HepG2 (cell line): Measurements from ENCODE around the gene METTL13. TPM values are rescaled to one million over a fixed set of nuclear protein-coding genes. Genes with fewer than 3 reads are reported as not detected.

Experiments
- ATAC-seq: fragments of 200-7000 bp; cut with Tn5 transposase; 3 replicates; pipeline ENCODE4 v1.9.1; 2020; ENCODE audit warnings: mild to moderate bottlenecking, moderate library complexity
- BruUV-seq: library from RNA; stranded (reverse); fragments of 400-500 nt; replicated peaks from 2 replicates; lab custom pipeline; 2021; lab: Mats Ljungman, UMichigan
- CTCF ChIA-PET: fragments of 300-600 bp; formaldehyde crosslinking; extraction: SDS; loops from one replicate; lab custom pipeline; 2021; ENCODE audit warnings: low total read pairs, inconsistent platforms, low intra/inter-chr PET ratio; lab: Yijun Ruan, JAX
- POLR2A ChIA-PET: fragments of 350-600 bp; sonication (Branson Sonifier 250); formaldehyde crosslinking; loops from one replicate; lab custom pipeline; 2020; ENCODE audit warnings: antibody characterized with exemption, inconsistent platforms; lab: Yijun Ruan, JAX
- DNase-seq: peaks from one replicate; pipeline ENCODE4 v3.0.0-alpha.2; 2015; ENCODE audit warnings: low spot score
- FAIRE-seq: peaks from 3 replicates; lab custom pipeline; 2011; peaks lifted over from hg19 to GRCh38; lab: Jason Lieb, UNC
- H2AFZ ChIP-seq: one replicate; pipeline ENCODE4 v1.6.1; 2011; ENCODE audit warnings: low read length, inconsistent platforms
- H3K27ac ChIP-seq: fragments of 300-600 bp; 3 replicates; pipeline ENCODE4 v1.8.0; 2011; ENCODE audit warnings: mixed run types, mild to moderate bottlenecking, mixed read lengths, low read length, inconsistent platforms; ENCODE audit not compliant: insufficient read depth; ENCODE audit errors: extremely low read length
- H3K27me3 ChIP-seq, 2 experiments: fragments of 200-600 bp in 1 of 2; 2 replicates in 1 of 2; 3 replicates in 1 of 2; pipeline versions ENCODE4 v1.6.0 to v1.8.0; 2011; ENCODE audit warnings: low read length in 2 of 2, mild to moderate bottlenecking in 2 of 2, moderate library complexity in 2 of 2, inconsistent platforms in 1 of 2; ENCODE audit not compliant: insufficient read depth in 2 of 2, control insufficient read depth in 1 of 2
- H3K36me3 ChIP-seq, 2 experiments: fragments of 200-600 bp in 1 of 2; replicated peaks in 1 of 2; 2 replicates in 1 of 2; 3 replicates in 1 of 2; pipeline versions ENCODE4 v1.5.1 to v1.8.0; 2011; ENCODE audit warnings: low read length in 2 of 2, inconsistent platforms in 1 of 2; ENCODE audit not compliant: insufficient read depth in 2 of 2, control insufficient read depth in 1 of 2
- H3K4me1 ChIP-seq: 2 replicates; pipeline ENCODE4 v1.5.1; 2012; ENCODE audit warnings: low read length, inconsistent platforms; ENCODE audit not compliant: insufficient read depth
- H3K4me2 ChIP-seq: 2 replicates; pipeline ENCODE4 v1.6.0; 2011; ENCODE audit warnings: low read depth, low read length, inconsistent platforms
- H3K4me3 ChIP-seq, 3 experiments: fragments of 200-600 bp in 1 of 3; sonication (generic), shearing (Covaris generic) in 1 of 3; replicated peaks in 1 of 3; 2 replicates each; pipeline ENCODE4 v1.5.1; 2011 to 2016; ENCODE audit warnings: low read length in 3 of 3, inconsistent platforms in 2 of 3, low read depth in 2 of 3, mild to moderate bottlenecking in 2 of 3, control low read depth in 1 of 3, mixed read lengths in 1 of 3; ENCODE audit not compliant: insufficient read depth in 1 of 3
- H3K79me2 ChIP-seq: one replicate; pipeline ENCODE4 v1.6.1; 2011; ENCODE audit warnings: low read length, inconsistent platforms; ENCODE audit not compliant: insufficient read depth
- H3K9ac ChIP-seq: 2 replicates; pipeline ENCODE4 v1.6.0; 2011; ENCODE audit warnings: mild to moderate bottlenecking, low read depth, low read length, inconsistent platforms; ENCODE audit not compliant: insufficient read depth
- H3K9me3 ChIP-seq: 2 replicates; pipeline ENCODE4 v1.5.1; 2012; ENCODE audit warnings: mild to moderate bottlenecking, low read length
- H4K20me1 ChIP-seq: 2 replicates; pipeline ENCODE4 v1.6.0; 2011; ENCODE audit warnings: inconsistent platforms, mild to moderate bottlenecking, low read length, moderate library complexity; ENCODE audit not compliant: insufficient read depth
- FIP1L1 ChIP-seq: fragments of 200-400 bp; formaldehyde crosslinking; IDR thresholded peaks from 2 replicates; pipeline ENCODE4 v1.6.1; 2018; ENCODE audit warnings: low read depth, mild to moderate bottlenecking, low read length, moderate library complexity, borderline replicate concordance; ENCODE audit not compliant: insufficient read depth
- FOXK2 ChIP-seq: fragments of 450-650 bp; IDR thresholded peaks from 2 replicates; pipeline ENCODE4 v1.6.1; 2016
- GABPB1 ChIP-seq: IDR thresholded peaks from 2 replicates; pipeline ENCODE4 v1.6.1; 2016; ENCODE audit warnings: mild to moderate bottlenecking, missing genetic modification reagents, moderate library complexity, missing compliant biosample characterization
- LCORL ChIP-seq, 2 experiments: fragments of 450-650 bp in 1 of 2; sonication (generic) in 1 of 2; formaldehyde crosslinking in 1 of 2; IDR thresholded peaks; 2 replicates each; pipeline versions ENCODE4 v1.5.0 to v1.6.1; 2017 to 2020; ENCODE audit warnings: antibody characterized with exemption in 1 of 2, missing genetic modification reagents in 1 of 2
- RAD51 ChIP-seq: fragments of 450-650 bp; IDR thresholded peaks from 2 replicates; pipeline ENCODE4 v1.6.1; 2016; ENCODE audit warnings: borderline replicate concordance
- REL ChIP-seq: sonication (generic); formaldehyde crosslinking; conservative IDR thresholded peaks from 2 replicates; pipeline ENCODE4 v1.8.0; 2022; ENCODE audit warnings: mild to moderate bottlenecking, missing genetic modification reagents, moderate library complexity
- RFX3 ChIP-seq: IDR thresholded peaks from 2 replicates; pipeline ENCODE4 v1.6.1; 2016; ENCODE audit warnings: missing biosample characterization, missing genetic modification reagents
- SIN3B ChIP-seq: fragments of 150-350 bp; IDR thresholded peaks from 2 replicates; pipeline ENCODE4 v1.6.1; 2014; ENCODE audit warnings: low read length
- SIX4 ChIP-seq: sonication (generic); formaldehyde crosslinking; IDR thresholded peaks from 2 replicates; pipeline ENCODE4 v1.4.0; 2020; ENCODE audit warnings: missing genetic modification reagents
- SP2 ChIP-seq: sonication (generic); formaldehyde crosslinking; IDR thresholded peaks from 2 replicates; pipeline ENCODE4 v1.5.1; 2020; ENCODE audit warnings: mild to moderate bottlenecking, missing genetic modification reagents
- THAP11 ChIP-seq: IDR thresholded peaks from 2 replicates; pipeline ENCODE4 v1.6.1; 2016; ENCODE audit warnings: missing biosample characterization, missing genetic modification reagents
- U2AF1 ChIP-seq: fragments of 200-400 bp; formaldehyde crosslinking; optimal IDR thresholded peaks from 2 replicates; pipeline ENCODE3; 2017; ENCODE audit warnings: mild to moderate bottlenecking, low read depth, low read length
- ZNF138 ChIP-seq: sonication (generic); formaldehyde crosslinking; IDR thresholded peaks from 2 replicates; pipeline ENCODE4 v1.5.0; 2020; ENCODE audit warnings: mild to moderate bottlenecking, low read depth, missing genetic modification reagents
- ZNF460 ChIP-seq: sonication (generic); formaldehyde crosslinking; IDR thresholded peaks from 2 replicates; pipeline ENCODE4 v1.5.1; 2020; ENCODE audit warnings: missing genetic modification reagents, mild to moderate bottlenecking, borderline replicate concordance
- ZNF660 ChIP-seq: sonication (generic); formaldehyde crosslinking; IDR thresholded peaks from 2 replicates; pipeline ENCODE4 v1.5.1; 2020; ENCODE audit warnings: mild to moderate bottlenecking, low read depth, missing genetic modification reagents, borderline replicate concordance
- ZSCAN20 ChIP-seq: sonication (generic); formaldehyde crosslinking; IDR thresholded peaks from 2 replicates; pipeline ENCODE4 v1.4.0; 2020; ENCODE audit warnings: missing genetic modification reagents, mild to moderate bottlenecking, borderline replicate concordance
- WGBS: methylation state at CpG from one replicate; pipeline ENCODE4 v1.1.6; 2017; ENCODE audit warnings: low lambda C conversion rate; 5-methylcytosine and 5-hydroxymethylcytosine counted together
- in situ Hi-C: cut with HindIII; loops from 2 replicates; pipeline ENCODE4 v1.10.0; 2017; ENCODE audit warnings: low pct_unique_long_range_greater_than_20kb; ENCODE audit not compliant: extremely low pct_ligation_motif_present
- intact Hi-C: fragments of 100-400 bp; cut with micrococcal nuclease; formaldehyde crosslinking; loops from one replicate; pipeline ENCODE4 v1.10.0; 2022; ENCODE audit not compliant: unreplicated experiment
- polyA plus RNA-seq, 8 experiments: library from polyadenylated mRNA; depleted of rRNA in 3 of 8; stranded (reverse) in 7 of 8; unstranded in 1 of 8; fragments of >200 nt; fragmentation: Illumina TruSeq in 4 of 8; extraction: Trizol in 4 of 8; gene quantifications; 2 replicates each; pipeline versions ENCODE4 v1.2.1 to v1.2.3, GENCODE V29; 2011 to 2016; ENCODE audit warnings: low read depth in 4 of 8, missing spikeins in 1 of 8, mixed read lengths in 1 of 8; ENCODE audit not compliant: insufficient read depth in 1 of 8
- total RNA-seq, 5 experiments: library from RNA; depleted of rRNA; stranded (reverse); fragments of >200 nt; fragmentation: Illumina TruSeq; extraction: Trizol; gene quantifications; 2 replicates each; pipeline ENCODE4 v1.2.3, GENCODE V29; 2016; ENCODE audit warnings: low read depth in 1 of 5
- TF ChIP-seq, protein P1 (sequence below): IDR thresholded peaks from 2 replicates; pipeline ENCODE4 v1.6.1; 2016
- TF ChIP-seq, protein P2 (sequence below): sonication (generic); formaldehyde crosslinking; IDR thresholded peaks from 2 replicates; pipeline ENCODE4 v1.4.0; 2020; ENCODE audit warnings: missing genetic modification reagents

METTL13 gene
- total and polyA plus RNA-seq, 2 of the 13 experiments (the other 11 are each of a cell fraction or from before 2014, with no cell fraction given): 18.6 to 22.8 TPM

DNA sequence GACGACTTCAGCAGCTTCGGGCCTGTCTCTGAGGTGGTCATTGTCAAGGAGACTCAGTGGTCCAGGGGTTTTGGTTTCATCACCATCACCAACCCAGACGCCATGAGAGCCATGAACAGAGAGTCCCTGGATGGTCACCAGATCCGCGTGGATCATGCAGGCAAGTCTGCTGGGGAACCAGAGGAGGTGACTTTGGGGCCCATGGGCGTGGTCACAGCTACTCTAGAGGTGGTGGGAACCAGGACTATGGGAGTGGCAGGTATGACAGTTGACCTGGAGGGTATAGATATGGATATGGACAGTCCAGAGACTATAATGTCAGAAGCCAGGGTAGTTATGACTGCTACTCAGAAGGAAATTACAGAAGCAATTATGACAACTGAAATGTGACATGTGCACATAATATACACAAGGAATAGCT is 19.3 kb upstream of the METTL13 start:
- no peaks in the 10 kb centered on the region for H4K20me1 ChIP-seq
- 2% methylated on average over 4 of the region's 6 CpGs for WGBS
- ATAC-seq (no peak), FAIRE-seq (no peak), DNase-seq (no peak)
- H3K36me3 ChIP-seq: no peaks in the 10 kb centered on the region
- H3K27ac ChIP-seq: no peak overlapping the region
- intact Hi-C loops (no loop called here), in situ Hi-C loops (no loop called here)
- ChIA-PET POLR2A (interaction anchor here (0.8 kb wide), 1 partner anchor 19 kb away, joined by 3 read pairs; the partner anchor contains the start of gene METTL13), CTCF (no interaction called here)
- no peak overlapping the region for H3K4me3 ChIP-seq
- H3K9ac ChIP-seq: no peak overlapping the region
- no TSS peak for BruUV-seq
- no peak overlapping the region for H2AFZ ChIP-seq
- no peak overlapping the region for H3K4me2 ChIP-seq
- no peaks in the 10 kb centered on the region for H3K4me1 ChIP-seq
- no peak for TF ChIP-seq LCORL (IDR thresholded peaks at IDR 0.05)
- no peak for TF ChIP-seq LCORL (CRISPR knock-in tag; IDR thresholded peaks at IDR 0.05)
- no peak for TF ChIP-seq ZSCAN20 (CRISPR knock-in tag)
- TF ChIP-seq GABPB1: no peak
- no peak for TF ChIP-seq FIP1L1
- TF ChIP-seq, protein P1, sequence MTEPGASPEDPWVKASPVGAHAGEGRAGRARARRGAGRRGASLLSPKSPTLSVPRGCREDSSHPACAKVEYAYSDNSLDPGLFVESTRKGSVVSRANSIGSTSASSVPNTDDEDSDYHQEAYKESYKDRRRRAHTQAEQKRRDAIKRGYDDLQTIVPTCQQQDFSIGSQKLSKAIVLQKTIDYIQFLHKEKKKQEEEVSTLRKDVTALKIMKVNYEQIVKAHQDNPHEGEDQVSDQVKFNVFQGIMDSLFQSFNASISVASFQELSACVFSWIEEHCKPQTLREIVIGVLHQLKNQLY (CRISPR knock-in tag): no peak
- no peak for TF ChIP-seq SP2
- TF ChIP-seq SIX4 (CRISPR knock-in tag): no peak
- no peak for TF ChIP-seq ZNF660 (CRISPR knock-in tag)
- no peak for TF ChIP-seq RAD51
- no peak for TF ChIP-seq U2AF1
- TF ChIP-seq RFX3 (CRISPR knock-in tag): no peak
- no peak for TF ChIP-seq ZNF138
- TF ChIP-seq ZNF460 (CRISPR knock-in tag): no peak
- TF ChIP-seq SIN3B: no peak
- TF ChIP-seq REL: no peak
- no peak for TF ChIP-seq FOXK2
- TF ChIP-seq THAP11 (CRISPR knock-in tag): no peak
- TF ChIP-seq, protein P2, sequence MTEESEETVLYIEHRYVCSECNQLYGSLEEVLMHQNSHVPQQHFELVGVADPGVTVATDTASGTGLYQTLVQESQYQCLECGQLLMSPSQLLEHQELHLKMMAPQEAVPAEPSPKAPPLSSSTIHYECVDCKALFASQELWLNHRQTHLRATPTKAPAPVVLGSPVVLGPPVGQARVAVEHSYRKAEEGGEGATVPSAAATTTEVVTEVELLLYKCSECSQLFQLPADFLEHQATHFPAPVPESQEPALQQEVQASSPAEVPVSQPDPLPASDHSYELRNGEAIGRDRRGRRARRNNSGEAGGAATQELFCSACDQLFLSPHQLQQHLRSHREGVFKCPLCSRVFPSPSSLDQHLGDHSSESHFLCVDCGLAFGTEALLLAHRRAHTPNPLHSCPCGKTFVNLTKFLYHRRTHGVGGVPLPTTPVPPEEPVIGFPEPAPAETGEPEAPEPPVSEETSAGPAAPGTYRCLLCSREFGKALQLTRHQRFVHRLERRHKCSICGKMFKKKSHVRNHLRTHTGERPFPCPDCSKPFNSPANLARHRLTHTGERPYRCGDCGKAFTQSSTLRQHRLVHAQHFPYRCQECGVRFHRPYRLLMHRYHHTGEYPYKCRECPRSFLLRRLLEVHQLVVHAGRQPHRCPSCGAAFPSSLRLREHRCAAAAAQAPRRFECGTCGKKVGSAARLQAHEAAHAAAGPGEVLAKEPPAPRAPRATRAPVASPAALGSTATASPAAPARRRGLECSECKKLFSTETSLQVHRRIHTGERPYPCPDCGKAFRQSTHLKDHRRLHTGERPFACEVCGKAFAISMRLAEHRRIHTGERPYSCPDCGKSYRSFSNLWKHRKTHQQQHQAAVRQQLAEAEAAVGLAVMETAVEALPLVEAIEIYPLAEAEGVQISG (CRISPR knock-in tag): no peak
- H3K27me3 ChIP-seq: peaks cover 1 to 14% of the 10 kb centered on the region in 2 experiments; a peak in 3 of 5 replicates
- no peaks in the 10 kb centered on the region for H3K79me2 ChIP-seq
- H3K9me3 ChIP-seq: no peaks in the 10 kb centered on the region
